ENCODE results near the gene CORO1C. TPM values are rescaled to one million over a fixed set of nuclear protein-coding genes. Genes with fewer than 3 reads are reported as not detected.

The CORO1C gene
- total RNA-seq, 1 donor from 2014 or later = 167 TPM

GRCh38 chr12:108599948-108600701 lies 131.2 kb downstream of the CORO1C start:
- DNase-seq (ENCODE audit: low spot score) = no peak

- no peak for DNase-seq (ENCODE audit: low spot score)
Measured at GRCh38 chr12:108599541-108599940, 131.8 kb downstream of the CORO1C start.

- no peak for DNase-seq (ENCODE audit: low spot score)
Measured at GRCh38 chr12:108598553-108599250, 132.6 kb downstream of the CORO1C start.

GRCh38 chr12:108597559-108598471 lies 133.5 kb downstream of the CORO1C start, which contains the start of gene TMEM119:
Gene TMEM119 (minus strand): TSS chr12:108598084. CDS start chr12:108592383, 5,701 bp downstream.
- DNase-seq (ENCODE audit: low spot score) = peak; percentile 58

- DNase-seq (ENCODE audit: low spot score) = no peak
Measured at GRCh38 chr12:108596854-108597558, 134.3 kb downstream of the CORO1C start.

- no peak for DNase-seq (ENCODE audit: low spot score)
Measured at GRCh38 chr12:108595711-108596647, 135.3 kb downstream of the CORO1C start.

Other genes with a start within 250 kb of the CORO1C start
- gene FICD, start 216.2 kb downstream of the CORO1C start, total RNA-seq = 6.4 TPM
- gene SART3, start 170.3 kb downstream of the CORO1C start, total RNA-seq = 64.9 TPM
- gene ISCU, start 168.9 kb downstream of the CORO1C start, total RNA-seq = 131 TPM
- gene TMEM119, start 133.4 kb downstream of the CORO1C start, total RNA-seq = 15.9 TPM
- 4.3 TPM for gene SELPLG, start 97.6 kb downstream of the CORO1C start, total RNA-seq
- 52.0 TPM for gene SSH1, start 126.1 kb upstream of the CORO1C start, total RNA-seq
- not detected for gene DAO, start 148.6 kb upstream of the CORO1C start, total RNA-seq